Astrocyte (in vitro differentiated cells and primary cell): Measurements from ENCODE around the gene ARFRP1. TPM values are rescaled to one million over a fixed set of nuclear protein-coding genes. Genes with fewer than 3 reads are reported as not detected.
"Not testable (repeated sequence)": the region's sequence is repeated elsewhere in the genome, so short reads cannot be mapped to it uniquely, and the experiment has no call there.

Experiments used
- DNase-seq: peaks from one replicate; pipeline ENCODE4 v3.0.0-alpha.2; 2010; ENCODE audit warnings: low read depth
- FAIRE-seq: peaks from 2 replicates; lab custom pipeline; 2011; peaks lifted over from hg19 to GRCh38; lab: Jason Lieb, UNC
- H2AFZ ChIP-seq: 2 replicates; pipeline ENCODE4 v1.6.0; 2012; ENCODE audit warnings: low read depth, low read length, inconsistent platforms
- H3K27ac ChIP-seq: 2 replicates; pipeline ENCODE4 v1.5.1; 2011; ENCODE audit warnings: low read depth, low read length, inconsistent platforms
- H3K27me3 ChIP-seq: 2 replicates; pipeline ENCODE4 v1.6.0; 2011; ENCODE audit warnings: low read length, inconsistent platforms; ENCODE audit not compliant: insufficient read depth
- H3K36me3 ChIP-seq: 2 replicates; pipeline ENCODE4 v1.5.1; 2011; ENCODE audit warnings: low read length, inconsistent platforms; ENCODE audit not compliant: insufficient read depth
- H3K4me1 ChIP-seq: 2 replicates; pipeline ENCODE4 v1.5.1; 2011; ENCODE audit warnings: low read length, inconsistent platforms; ENCODE audit not compliant: insufficient read depth
- H3K4me2 ChIP-seq: 2 replicates; pipeline ENCODE4 v1.6.0; 2012; ENCODE audit warnings: low read length, inconsistent platforms
- H3K4me3 ChIP-seq: 2 replicates; pipeline ENCODE4 v1.5.1; 2011; ENCODE audit warnings: low read depth, mild to moderate bottlenecking, low read length, inconsistent platforms; ENCODE audit not compliant: insufficient read depth
- H3K79me2 ChIP-seq: 2 replicates; pipeline ENCODE4 v1.6.0; 2012; ENCODE audit warnings: mild to moderate bottlenecking, low read length, inconsistent platforms; ENCODE audit not compliant: insufficient read depth
- H3K9ac ChIP-seq: 2 replicates; pipeline ENCODE4 v1.6.0; 2012; ENCODE audit warnings: mild to moderate bottlenecking, low read length, inconsistent platforms
- H3K9me3 ChIP-seq: 2 replicates; pipeline ENCODE4 v1.5.1; 2012; ENCODE audit warnings: low read depth, mild to moderate bottlenecking, low read length, inconsistent platforms; ENCODE audit not compliant: insufficient read depth
- H4K20me1 ChIP-seq: 2 replicates; pipeline ENCODE4 v1.6.0; 2012; ENCODE audit warnings: low read length, inconsistent platforms; ENCODE audit not compliant: insufficient read depth
- H3K27ac Mint-ChIP-seq: one replicate; pipeline ENCODE4 v1.8.0; 2021; ENCODE audit warnings: mild to moderate bottlenecking, mixed read lengths; ENCODE audit not compliant: unreplicated experiment
- H3K27me3 Mint-ChIP-seq: one replicate; pipeline ENCODE4 v1.8.0; 2021; ENCODE audit warnings: low read depth, mixed read lengths; ENCODE audit not compliant: unreplicated experiment
- H3K36me3 Mint-ChIP-seq: one replicate; pipeline ENCODE4 v1.8.0; 2021; ENCODE audit warnings: low read depth, mixed read lengths; ENCODE audit not compliant: unreplicated experiment
- H3K4me1 Mint-ChIP-seq: one replicate; pipeline ENCODE4 v1.8.0; 2021; ENCODE audit warnings: low read depth, mixed read lengths; ENCODE audit not compliant: unreplicated experiment
- H3K4me3 Mint-ChIP-seq: one replicate; pipeline ENCODE4 v1.8.0; 2021; ENCODE audit warnings: mild to moderate bottlenecking, moderate library complexity, mixed read lengths; ENCODE audit not compliant: unreplicated experiment
- H3K9me3 Mint-ChIP-seq: one replicate; pipeline ENCODE4 v1.8.0; 2021; ENCODE audit warnings: mild to moderate bottlenecking, mixed read lengths; ENCODE audit not compliant: unreplicated experiment
- CTCF ChIP-seq: IDR thresholded peaks from 2 replicates; pipeline ENCODE4 v1.5.1; 2011; ENCODE audit warnings: low read depth, mild to moderate bottlenecking, inconsistent platforms, low read length, moderate library complexity; ENCODE audit not compliant: insufficient read depth
- EZH2 ChIP-seq: IDR thresholded peaks from 2 replicates; pipeline ENCODE4 v1.6.1; 2012; ENCODE audit warnings: mild to moderate bottlenecking, low read length, inconsistent platforms; ENCODE audit not compliant: insufficient read depth
- total RNA-seq: library from RNA; stranded (reverse); gene quantifications from 2 replicates; pipeline ENCODE4 v1.2.1, GENCODE V29; 2021

Gene ARFRP1
- total RNA-seq, 1 donor from 2014 or later, result 32.5 TPM

GRCh38 chr20:63651942-63652191, 55.9 kb downstream of the ARFRP1 start:
- Histone ChIP-seq H3K79me2 (peaks cover 6% of the 10 kb centered on the region), H3K27me3 (no peaks in the 10 kb centered on the region), H3K4me2 (peak overlapping the region; percentile 91), H3K27ac (no peak overlapping the region), H3K9ac (peak overlapping the region; percentile 57), H3K4me1 (peaks cover 13% of the 10 kb centered on the region), H3K9me3 (no peaks in the 10 kb centered on the region), H2AFZ (no peak overlapping the region), H3K36me3 (no peaks in the 10 kb centered on the region), H3K4me3 (peak overlapping the region; percentile 56), H4K20me1 (peaks cover 23% of the 10 kb centered on the region)
- H3K4me3 Mint-ChIP-seq, result peak overlapping the region; percentile 83
- no peak for FAIRE-seq
- H3K4me1 Mint-ChIP-seq, result peaks cover 3% of the 10 kb centered on the region
- no peak overlapping the region for H3K27ac Mint-ChIP-seq
- no peaks in the 10 kb centered on the region for H3K36me3 Mint-ChIP-seq
- TF ChIP-seq CTCF (no peak), EZH2 (no peak)
- peaks cover 7% of the 10 kb centered on the region for H3K27me3 Mint-ChIP-seq
- H3K9me3 Mint-ChIP-seq, result no peaks in the 10 kb centered on the region
- DNase-seq, result no peak

- H3K4me3 Mint-ChIP-seq, H3K9ac ChIP-seq, FAIRE-seq, H3K4me1 Mint-ChIP-seq, H3K4me1 ChIP-seq, H3K27ac Mint-ChIP-seq, H3K36me3 Mint-ChIP-seq, H3K9me3 Mint-ChIP-seq, H3K27me3 ChIP-seq, H2AFZ ChIP-seq, H3K9me3 ChIP-seq, H3K79me2 ChIP-seq, H3K27me3 Mint-ChIP-seq, H3K27ac ChIP-seq, H3K36me3 ChIP-seq, H3K4me3 ChIP-seq, H3K4me2 ChIP-seq, DNase-seq: not testable (repeated sequence)
- H4K20me1 ChIP-seq, result peaks cover 27% of the 10 kb centered on the region
Measured at GRCh38 chr20:63650486-63650885, 57.3 kb downstream of the ARFRP1 start.

GRCh38 chr20:63648895-63649589, 58.7 kb downstream of the ARFRP1 start:
- Mint-ChIP-seq H3K27ac (no peak overlapping the region), H3K4me1 (peaks cover 1% of the 10 kb centered on the region), H3K36me3 (peaks cover 8% of the 10 kb centered on the region), H3K27me3 (peaks cover 6% of the 10 kb centered on the region), H3K9me3 (no peaks in the 10 kb centered on the region), H3K4me3 (no peak overlapping the region)
- FAIRE-seq (no peak), DNase-seq (no peak)
- H3K9me3 ChIP-seq, result no peaks in the 10 kb centered on the region
- peaks cover 6% of the 10 kb centered on the region for H3K79me2 ChIP-seq
- H3K27ac ChIP-seq, result no peak overlapping the region
- H3K4me2 ChIP-seq, result no peak overlapping the region
- H3K9ac ChIP-seq, result no peak overlapping the region
- no peaks in the 10 kb centered on the region for H3K27me3 ChIP-seq
- H3K4me3 ChIP-seq, result no peak overlapping the region
- peaks cover 10% of the 10 kb centered on the region for H3K4me1 ChIP-seq
- H3K36me3 ChIP-seq, result no peaks in the 10 kb centered on the region
- TF ChIP-seq EZH2 (no peak), CTCF (no peak)
- peaks cover 27% of the 10 kb centered on the region for H4K20me1 ChIP-seq
- no peak overlapping the region for H2AFZ ChIP-seq

Other genes starting within 250 kb of the ARFRP1 start
- 11.5 and 11.9 TPM in 2 replicates for gene KCNQ2, start 235.3 kb downstream of the ARFRP1 start, total RNA-seq
- gene EEF1A2, start 208.9 kb downstream of the ARFRP1 start, total RNA-seq, result 31.8 and 37.6 TPM in 2 replicates
- gene PPDPF, start 187.2 kb downstream of the ARFRP1 start, total RNA-seq, result 251 and 268 TPM in 2 replicates
- 0.18 TPM in 1 of 2 replicates, not detected in the other for gene PTK6, start 170.6 kb downstream of the ARFRP1 start, total RNA-seq
- 0.14 TPM in 1 of 2 replicates, not detected in the other for gene SRMS, start 160.2 kb downstream of the ARFRP1 start, total RNA-seq
- gene FNDC11, start 153.8 kb downstream of the ARFRP1 start, total RNA-seq, result 0.19 and 0.20 TPM in 2 replicates
- 188 and 200 TPM in 2 replicates for gene HELZ2, start 133.7 kb downstream of the ARFRP1 start, total RNA-seq
- 10.7 and 11.7 TPM in 2 replicates for gene GMEB2, start 80.9 kb downstream of the ARFRP1 start, total RNA-seq
- gene STMN3, start 54.6 kb downstream of the ARFRP1 start, total RNA-seq, result 29.2 and 30.7 TPM in 2 replicates
- gene RTEL1, start 49.7 kb downstream of the ARFRP1 start, total RNA-seq, result 15.5 and 15.6 TPM in 2 replicates
- 2.0 and 2.8 TPM in 2 replicates for gene TNFRSF6B, start 11.3 kb downstream of the ARFRP1 start, total RNA-seq
- 24.8 and 25.5 TPM in 2 replicates for gene ZGPAT, start 63 bp upstream of the ARFRP1 start, total RNA-seq
- 7.6 TPM in 2 replicates for gene LIME1, start 28.7 kb upstream of the ARFRP1 start, total RNA-seq
- 65.6 and 68.3 TPM in 2 replicates for gene SLC2A4RG, start 31.8 kb upstream of the ARFRP1 start, total RNA-seq
- gene ZBTB46, start 123.3 kb upstream of the ARFRP1 start, total RNA-seq, result 12.9 and 13.9 TPM in 2 replicates
- not detected in 2 replicates for gene ABHD16B, start 153.5 kb upstream of the ARFRP1 start, total RNA-seq
- gene TPD52L2, start 157.3 kb upstream of the ARFRP1 start, total RNA-seq, result 145 TPM in 2 replicates
- gene DNAJC5, start 187.2 kb upstream of the ARFRP1 start, total RNA-seq, result 64.6 and 65.6 TPM in 2 replicates
- gene UCKL1, start 248.4 kb upstream of the ARFRP1 start, total RNA-seq, result 33.0 and 33.4 TPM in 2 replicates